WTC11 (cell line): Measurements from ENCODE around the gene DNAH11. TPM values are rescaled to one million over a fixed set of nuclear protein-coding genes. Genes with fewer than 3 reads are reported as not detected.

Experiments
- ATAC-seq: fragments of 200-7000 bp; cut with Tn5 transposase; 2 replicates; pipeline ENCODE4 v1.10.0; 2021; ENCODE audit warnings: mild to moderate bottlenecking, moderate library complexity
- CTCF ChIA-PET: fragments of 300-600 bp; sonication (Branson Sonifier 250); formaldehyde crosslinking; loops from one replicate; lab custom pipeline; 2021; ENCODE audit warnings: antibody characterized with exemption; lab: Charles Lee
- POLR2A ChIA-PET: fragments of 350-600 bp; sonication (Branson Sonifier 250); formaldehyde crosslinking; loops from one replicate; lab custom pipeline; 2021; ENCODE audit warnings: antibody characterized with exemption; lab: Charles Lee
- DNase-seq: peaks from one replicate; pipeline ENCODE4 v3.0.0; 2021; ENCODE audit warnings: low spot score
- H3K27ac Mint-ChIP-seq: 2 replicates; pipeline ENCODE4 v1.8.0; 2021; ENCODE audit warnings: mixed read lengths
- H3K27me3 Mint-ChIP-seq: 2 replicates; pipeline ENCODE4 v1.8.0; 2021; ENCODE audit warnings: low read depth, mild to moderate bottlenecking, moderate library complexity, mixed read lengths
- H3K36me3 Mint-ChIP-seq: 2 replicates; pipeline ENCODE4 v1.8.0; 2021; ENCODE audit warnings: mixed read lengths
- H3K4me1 Mint-ChIP-seq: 2 replicates; pipeline ENCODE4 v1.8.0; 2022; ENCODE audit warnings: mixed read lengths
- H3K4me3 Mint-ChIP-seq: 2 replicates; pipeline ENCODE4 v1.8.0; 2021; ENCODE audit warnings: mild to moderate bottlenecking, moderate library complexity, mixed read lengths
- H3K9me3 Mint-ChIP-seq: 2 replicates; pipeline ENCODE4 v1.8.0; 2021; ENCODE audit warnings: mixed read lengths
- FOXP1 ChIP-seq: sonication (generic); formaldehyde crosslinking; IDR thresholded peaks from 2 replicates; pipeline ENCODE4 v1.8.0; 2022; ENCODE audit warnings: missing genetic modification reagents, mild to moderate bottlenecking, moderate library complexity, borderline replicate concordance
- NFATC4 ChIP-seq: fragments of 250-450 bp; sonication (Bioruptor Pico); IDR thresholded peaks from 2 replicates; pipeline ENCODE4 v1.9.0; 2021; ENCODE audit warnings: mild to moderate bottlenecking
- NR1H2 ChIP-seq: sonication (generic); formaldehyde crosslinking; IDR thresholded peaks from 2 replicates; pipeline ENCODE4 v1.9.0; 2021; ENCODE audit warnings: mild to moderate bottlenecking, moderate library complexity, missing genetic modification reagents
- TCF7 ChIP-seq: sonication (generic); formaldehyde crosslinking; IDR thresholded peaks from 2 replicates; pipeline ENCODE4 v1.8.0; 2022; ENCODE audit warnings: mild to moderate bottlenecking, low read depth, missing genetic modification reagents, moderate library complexity
- ZNF416 ChIP-seq: fragments of 250-450 bp; sonication (Bioruptor Pico); IDR thresholded peaks from 2 replicates; pipeline ENCODE4 v1.9.0; 2021; ENCODE audit warnings: mild to moderate bottlenecking, inconsistent platforms
- total RNA-seq: library from RNA; stranded (reverse); gene quantifications from 3 replicates; pipeline ENCODE4 v1.2.3, GENCODE V29; 2021
- TF ChIP-seq, protein P1 (sequence below): sonication (generic); formaldehyde crosslinking; IDR thresholded peaks from 2 replicates; pipeline ENCODE4 v1.8.0; 2023; ENCODE audit warnings: mild to moderate bottlenecking, missing genetic modification reagents
- TF ChIP-seq, protein P2 (sequence below): fragments of 250-450 bp; sonication (Bioruptor Pico); IDR thresholded peaks from 2 replicates; pipeline ENCODE4 v2.1.2; 2022; ENCODE audit warnings: mild to moderate bottlenecking, moderate library complexity
- TF ChIP-seq, protein P3 (sequence below): fragments of 250-450 bp; sonication (Bioruptor Pico); IDR thresholded peaks from 2 replicates; pipeline ENCODE4 v1.9.0; 2021; ENCODE audit warnings: mild to moderate bottlenecking, borderline replicate concordance
- TF ChIP-seq, protein P4 (sequence below): fragments of 200-600 bp; IDR thresholded peaks from 2 replicates; pipeline ENCODE4 v1.8.0; 2022; ENCODE audit warnings: antibody characterized with exemption
- TF ChIP-seq, protein P5 (sequence below): sonication (generic); formaldehyde crosslinking; IDR thresholded peaks from 2 replicates; pipeline ENCODE4 v1.8.0; 2022; ENCODE audit warnings: mild to moderate bottlenecking, missing genetic modification reagents
- TF ChIP-seq, protein P6 (sequence below): sonication (generic); formaldehyde crosslinking; IDR thresholded peaks from 2 replicates; pipeline ENCODE4 v1.8.1; 2022; ENCODE audit warnings: missing genetic modification reagents, borderline replicate concordance
- TF ChIP-seq, protein P7 (sequence below): sonication (generic); formaldehyde crosslinking; IDR thresholded peaks from 2 replicates; pipeline ENCODE4 v1.8.0; 2023; ENCODE audit warnings: missing genetic modification reagents
- TF ChIP-seq, protein P8 (sequence below): sonication (generic); formaldehyde crosslinking; IDR thresholded peaks from 2 replicates; pipeline ENCODE4 v1.8.1; 2023; ENCODE audit warnings: mild to moderate bottlenecking, missing genetic modification reagents
- TF ChIP-seq, protein P9 (sequence below): sonication (generic); formaldehyde crosslinking; IDR thresholded peaks from 2 replicates; pipeline ENCODE4 v1.8.1; 2023; ENCODE audit warnings: mild to moderate bottlenecking, moderate library complexity, missing genetic modification reagents

The DNAH11 gene
- total RNA-seq, 1 experiment from 2014 or later, result 6.4 TPM

DNA sequence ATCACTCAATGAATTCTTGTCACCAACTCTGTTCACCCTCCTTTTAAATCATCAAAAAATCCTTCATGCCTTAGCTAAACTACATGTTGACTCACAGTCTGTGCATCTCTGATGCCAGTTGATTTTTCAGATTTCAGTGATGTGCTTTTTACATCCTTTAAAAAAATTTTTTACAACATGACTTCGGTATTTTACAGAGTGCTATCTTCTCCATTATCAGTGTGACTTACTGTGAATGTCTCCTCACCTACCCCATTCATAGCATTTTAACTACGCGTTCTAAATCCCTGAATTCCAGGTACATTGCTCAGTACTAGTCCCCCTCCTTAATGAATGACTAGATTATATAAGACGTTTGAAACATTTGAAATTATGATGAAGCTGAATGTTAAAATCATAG lies 98.7 kb downstream of the DNAH11 start (continued):
- TF ChIP-seq, protein P1, sequence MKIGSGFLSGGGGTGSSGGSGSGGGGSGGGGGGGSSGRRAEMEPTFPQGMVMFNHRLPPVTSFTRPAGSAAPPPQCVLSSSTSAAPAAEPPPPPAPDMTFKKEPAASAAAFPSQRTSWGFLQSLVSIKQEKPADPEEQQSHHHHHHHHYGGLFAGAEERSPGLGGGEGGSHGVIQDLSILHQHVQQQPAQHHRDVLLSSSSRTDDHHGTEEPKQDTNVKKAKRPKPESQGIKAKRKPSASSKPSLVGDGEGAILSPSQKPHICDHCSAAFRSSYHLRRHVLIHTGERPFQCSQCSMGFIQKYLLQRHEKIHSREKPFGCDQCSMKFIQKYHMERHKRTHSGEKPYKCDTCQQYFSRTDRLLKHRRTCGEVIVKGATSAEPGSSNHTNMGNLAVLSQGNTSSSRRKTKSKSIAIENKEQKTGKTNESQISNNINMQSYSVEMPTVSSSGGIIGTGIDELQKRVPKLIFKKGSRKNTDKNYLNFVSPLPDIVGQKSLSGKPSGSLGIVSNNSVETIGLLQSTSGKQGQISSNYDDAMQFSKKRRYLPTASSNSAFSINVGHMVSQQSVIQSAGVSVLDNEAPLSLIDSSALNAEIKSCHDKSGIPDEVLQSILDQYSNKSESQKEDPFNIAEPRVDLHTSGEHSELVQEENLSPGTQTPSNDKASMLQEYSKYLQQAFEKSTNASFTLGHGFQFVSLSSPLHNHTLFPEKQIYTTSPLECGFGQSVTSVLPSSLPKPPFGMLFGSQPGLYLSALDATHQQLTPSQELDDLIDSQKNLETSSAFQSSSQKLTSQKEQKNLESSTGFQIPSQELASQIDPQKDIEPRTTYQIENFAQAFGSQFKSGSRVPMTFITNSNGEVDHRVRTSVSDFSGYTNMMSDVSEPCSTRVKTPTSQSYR (CRISPR knock-in tag), result no peak
- TF ChIP-seq, protein P2, sequence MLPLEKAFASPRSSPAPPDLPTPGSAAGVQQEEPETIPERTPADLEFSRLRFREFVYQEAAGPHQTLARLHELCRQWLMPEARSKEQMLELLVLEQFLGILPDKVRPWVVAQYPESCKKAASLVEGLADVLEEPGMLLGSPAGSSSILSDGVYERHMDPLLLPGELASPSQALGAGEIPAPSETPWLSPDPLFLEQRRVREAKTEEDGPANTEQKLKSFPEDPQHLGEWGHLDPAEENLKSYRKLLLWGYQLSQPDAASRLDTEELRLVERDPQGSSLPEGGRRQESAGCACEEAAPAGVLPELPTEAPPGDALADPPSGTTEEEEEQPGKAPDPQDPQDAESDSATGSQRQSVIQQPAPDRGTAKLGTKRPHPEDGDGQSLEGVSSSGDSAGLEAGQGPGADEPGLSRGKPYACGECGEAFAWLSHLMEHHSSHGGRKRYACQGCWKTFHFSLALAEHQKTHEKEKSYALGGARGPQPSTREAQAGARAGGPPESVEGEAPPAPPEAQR (CRISPR knock-in tag), result no peak
- TF ChIP-seq, protein P3, sequence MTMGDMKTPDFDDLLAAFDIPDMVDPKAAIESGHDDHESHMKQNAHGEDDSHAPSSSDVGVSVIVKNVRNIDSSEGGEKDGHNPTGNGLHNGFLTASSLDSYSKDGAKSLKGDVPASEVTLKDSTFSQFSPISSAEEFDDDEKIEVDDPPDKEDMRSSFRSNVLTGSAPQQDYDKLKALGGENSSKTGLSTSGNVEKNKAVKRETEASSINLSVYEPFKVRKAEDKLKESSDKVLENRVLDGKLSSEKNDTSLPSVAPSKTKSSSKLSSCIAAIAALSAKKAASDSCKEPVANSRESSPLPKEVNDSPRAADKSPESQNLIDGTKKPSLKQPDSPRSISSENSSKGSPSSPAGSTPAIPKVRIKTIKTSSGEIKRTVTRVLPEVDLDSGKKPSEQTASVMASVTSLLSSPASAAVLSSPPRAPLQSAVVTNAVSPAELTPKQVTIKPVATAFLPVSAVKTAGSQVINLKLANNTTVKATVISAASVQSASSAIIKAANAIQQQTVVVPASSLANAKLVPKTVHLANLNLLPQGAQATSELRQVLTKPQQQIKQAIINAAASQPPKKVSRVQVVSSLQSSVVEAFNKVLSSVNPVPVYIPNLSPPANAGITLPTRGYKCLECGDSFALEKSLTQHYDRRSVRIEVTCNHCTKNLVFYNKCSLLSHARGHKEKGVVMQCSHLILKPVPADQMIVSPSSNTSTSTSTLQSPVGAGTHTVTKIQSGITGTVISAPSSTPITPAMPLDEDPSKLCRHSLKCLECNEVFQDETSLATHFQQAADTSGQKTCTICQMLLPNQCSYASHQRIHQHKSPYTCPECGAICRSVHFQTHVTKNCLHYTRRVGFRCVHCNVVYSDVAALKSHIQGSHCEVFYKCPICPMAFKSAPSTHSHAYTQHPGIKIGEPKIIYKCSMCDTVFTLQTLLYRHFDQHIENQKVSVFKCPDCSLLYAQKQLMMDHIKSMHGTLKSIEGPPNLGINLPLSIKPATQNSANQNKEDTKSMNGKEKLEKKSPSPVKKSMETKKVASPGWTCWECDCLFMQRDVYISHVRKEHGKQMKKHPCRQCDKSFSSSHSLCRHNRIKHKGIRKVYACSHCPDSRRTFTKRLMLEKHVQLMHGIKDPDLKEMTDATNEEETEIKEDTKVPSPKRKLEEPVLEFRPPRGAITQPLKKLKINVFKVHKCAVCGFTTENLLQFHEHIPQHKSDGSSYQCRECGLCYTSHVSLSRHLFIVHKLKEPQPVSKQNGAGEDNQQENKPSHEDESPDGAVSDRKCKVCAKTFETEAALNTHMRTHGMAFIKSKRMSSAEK (CRISPR knock-in tag), result no peak

DNA sequence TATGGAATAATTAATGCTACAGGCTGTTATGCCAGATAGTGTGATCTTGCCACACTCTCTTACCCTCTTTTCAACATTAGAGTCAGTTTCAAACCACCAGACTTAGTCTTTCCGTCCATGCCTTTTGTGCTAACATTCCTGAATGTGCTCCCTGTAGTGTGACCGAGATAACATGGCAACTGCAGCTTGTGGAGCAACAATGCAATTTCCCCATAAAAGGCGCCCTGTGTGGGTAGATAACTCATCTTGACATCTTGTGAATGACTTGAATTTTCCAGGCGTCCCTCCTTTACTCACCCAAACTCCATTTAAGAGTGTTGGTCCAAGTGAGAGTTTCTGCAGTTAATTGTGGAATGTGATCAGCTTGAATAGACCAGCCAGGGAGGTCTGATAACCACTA lies 99.6 kb downstream of the DNAH11 start:
- Mint-ChIP-seq H3K27me3 (no peaks in the 10 kb centered on the region; the same call in 1 of the 2 replicates), H3K4me3 (no peak overlapping the region), H3K4me1 (peaks cover 15% of the 10 kb centered on the region), H3K9me3 (peaks cover 5% of the 10 kb centered on the region), H3K36me3 (peaks cover 3% of the 10 kb centered on the region; the same call in 1 of the 2 replicates), H3K27ac (no peak overlapping the region)
- ChIA-PET CTCF (interaction anchor here (0.9 kb wide), 1 partner anchor 125 kb away, joined by 3 read pairs; no protein-coding TSS in a partner anchor), POLR2A (no interaction called here)
- peak; percentile 71 for ATAC-seq
- DNase-seq, result no peak
- TF ChIP-seq, protein P4, sequence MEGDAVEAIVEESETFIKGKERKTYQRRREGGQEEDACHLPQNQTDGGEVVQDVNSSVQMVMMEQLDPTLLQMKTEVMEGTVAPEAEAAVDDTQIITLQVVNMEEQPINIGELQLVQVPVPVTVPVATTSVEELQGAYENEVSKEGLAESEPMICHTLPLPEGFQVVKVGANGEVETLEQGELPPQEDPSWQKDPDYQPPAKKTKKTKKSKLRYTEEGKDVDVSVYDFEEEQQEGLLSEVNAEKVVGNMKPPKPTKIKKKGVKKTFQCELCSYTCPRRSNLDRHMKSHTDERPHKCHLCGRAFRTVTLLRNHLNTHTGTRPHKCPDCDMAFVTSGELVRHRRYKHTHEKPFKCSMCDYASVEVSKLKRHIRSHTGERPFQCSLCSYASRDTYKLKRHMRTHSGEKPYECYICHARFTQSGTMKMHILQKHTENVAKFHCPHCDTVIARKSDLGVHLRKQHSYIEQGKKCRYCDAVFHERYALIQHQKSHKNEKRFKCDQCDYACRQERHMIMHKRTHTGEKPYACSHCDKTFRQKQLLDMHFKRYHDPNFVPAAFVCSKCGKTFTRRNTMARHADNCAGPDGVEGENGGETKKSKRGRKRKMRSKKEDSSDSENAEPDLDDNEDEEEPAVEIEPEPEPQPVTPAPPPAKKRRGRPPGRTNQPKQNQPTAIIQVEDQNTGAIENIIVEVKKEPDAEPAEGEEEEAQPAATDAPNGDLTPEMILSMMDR, result no peak
- TF ChIP-seq, protein P5, sequence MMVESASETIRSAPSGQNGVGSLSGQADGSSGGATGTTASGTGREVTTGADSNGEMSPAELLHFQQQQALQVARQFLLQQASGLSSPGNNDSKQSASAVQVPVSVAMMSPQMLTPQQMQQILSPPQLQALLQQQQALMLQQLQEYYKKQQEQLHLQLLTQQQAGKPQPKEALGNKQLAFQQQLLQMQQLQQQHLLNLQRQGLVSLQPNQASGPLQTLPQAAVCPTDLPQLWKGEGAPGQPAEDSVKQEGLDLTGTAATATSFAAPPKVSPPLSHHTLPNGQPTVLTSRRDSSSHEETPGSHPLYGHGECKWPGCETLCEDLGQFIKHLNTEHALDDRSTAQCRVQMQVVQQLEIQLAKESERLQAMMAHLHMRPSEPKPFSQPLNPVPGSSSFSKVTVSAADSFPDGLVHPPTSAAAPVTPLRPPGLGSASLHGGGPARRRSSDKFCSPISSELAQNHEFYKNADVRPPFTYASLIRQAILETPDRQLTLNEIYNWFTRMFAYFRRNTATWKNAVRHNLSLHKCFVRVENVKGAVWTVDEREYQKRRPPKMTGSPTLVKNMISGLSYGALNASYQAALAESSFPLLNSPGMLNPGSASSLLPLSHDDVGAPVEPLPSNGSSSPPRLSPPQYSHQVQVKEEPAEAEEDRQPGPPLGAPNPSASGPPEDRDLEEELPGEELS (CRISPR knock-in tag), result no peak
- TF ChIP-seq ZNF416 (CRISPR knock-in tag), result no peak
- TF ChIP-seq, protein P6, sequence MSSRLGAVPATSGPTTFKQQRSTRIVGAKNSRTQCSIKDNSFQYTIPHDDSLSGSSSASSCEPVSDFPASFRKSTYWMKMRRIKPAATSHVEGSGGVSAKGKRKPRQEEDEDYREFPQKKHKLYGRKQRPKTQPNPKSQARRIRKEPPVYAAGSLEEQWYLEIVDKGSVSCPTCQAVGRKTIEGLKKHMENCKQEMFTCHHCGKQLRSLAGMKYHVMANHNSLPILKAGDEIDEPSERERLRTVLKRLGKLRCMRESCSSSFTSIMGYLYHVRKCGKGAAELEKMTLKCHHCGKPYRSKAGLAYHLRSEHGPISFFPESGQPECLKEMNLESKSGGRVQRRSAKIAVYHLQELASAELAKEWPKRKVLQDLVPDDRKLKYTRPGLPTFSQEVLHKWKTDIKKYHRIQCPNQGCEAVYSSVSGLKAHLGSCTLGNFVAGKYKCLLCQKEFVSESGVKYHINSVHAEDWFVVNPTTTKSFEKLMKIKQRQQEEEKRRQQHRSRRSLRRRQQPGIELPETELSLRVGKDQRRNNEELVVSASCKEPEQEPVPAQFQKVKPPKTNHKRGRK (CRISPR knock-in tag), result no peak
- TF ChIP-seq, protein P7, sequence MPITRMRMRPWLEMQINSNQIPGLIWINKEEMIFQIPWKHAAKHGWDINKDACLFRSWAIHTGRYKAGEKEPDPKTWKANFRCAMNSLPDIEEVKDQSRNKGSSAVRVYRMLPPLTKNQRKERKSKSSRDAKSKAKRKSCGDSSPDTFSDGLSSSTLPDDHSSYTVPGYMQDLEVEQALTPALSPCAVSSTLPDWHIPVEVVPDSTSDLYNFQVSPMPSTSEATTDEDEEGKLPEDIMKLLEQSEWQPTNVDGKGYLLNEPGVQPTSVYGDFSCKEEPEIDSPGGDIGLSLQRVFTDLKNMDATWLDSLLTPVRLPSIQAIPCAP, result no peak
- no peak for TF ChIP-seq NR1H2 (CRISPR knock-in tag)
- TF ChIP-seq, protein P8, sequence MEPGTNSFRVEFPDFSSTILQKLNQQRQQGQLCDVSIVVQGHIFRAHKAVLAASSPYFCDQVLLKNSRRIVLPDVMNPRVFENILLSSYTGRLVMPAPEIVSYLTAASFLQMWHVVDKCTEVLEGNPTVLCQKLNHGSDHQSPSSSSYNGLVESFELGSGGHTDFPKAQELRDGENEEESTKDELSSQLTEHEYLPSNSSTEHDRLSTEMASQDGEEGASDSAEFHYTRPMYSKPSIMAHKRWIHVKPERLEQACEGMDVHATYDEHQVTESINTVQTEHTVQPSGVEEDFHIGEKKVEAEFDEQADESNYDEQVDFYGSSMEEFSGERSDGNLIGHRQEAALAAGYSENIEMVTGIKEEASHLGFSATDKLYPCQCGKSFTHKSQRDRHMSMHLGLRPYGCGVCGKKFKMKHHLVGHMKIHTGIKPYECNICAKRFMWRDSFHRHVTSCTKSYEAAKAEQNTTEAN (CRISPR knock-in tag), result no peak
- no peak for TF ChIP-seq TCF7 (CRISPR knock-in tag)
- TF ChIP-seq NFATC4 (CRISPR knock-in tag), result no peak
- TF ChIP-seq, protein P9, sequence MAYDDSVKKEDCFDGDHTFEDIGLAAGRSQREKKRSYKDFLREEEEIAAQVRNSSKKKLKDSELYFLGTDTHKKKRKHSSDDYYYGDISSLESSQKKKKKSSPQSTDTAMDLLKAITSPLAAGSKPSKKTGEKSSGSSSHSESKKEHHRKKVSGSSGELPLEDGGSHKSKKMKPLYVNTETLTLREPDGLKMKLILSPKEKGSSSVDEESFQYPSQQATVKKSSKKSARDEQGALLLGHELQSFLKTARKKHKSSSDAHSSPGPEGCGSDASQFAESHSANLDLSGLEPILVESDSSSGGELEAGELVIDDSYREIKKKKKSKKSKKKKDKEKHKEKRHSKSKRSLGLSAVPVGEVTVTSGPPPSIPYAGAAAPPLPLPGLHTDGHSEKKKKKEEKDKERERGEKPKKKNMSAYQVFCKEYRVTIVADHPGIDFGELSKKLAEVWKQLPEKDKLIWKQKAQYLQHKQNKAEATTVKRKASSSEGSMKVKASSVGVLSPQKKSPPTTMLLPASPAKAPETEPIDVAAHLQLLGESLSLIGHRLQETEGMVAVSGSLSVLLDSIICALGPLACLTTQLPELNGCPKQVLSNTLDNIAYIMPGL (CRISPR knock-in tag), result no peak
- TF ChIP-seq FOXP1 (CRISPR knock-in tag), result no peak
